ENCODE measurements around the gene KLHL18.
"Not testable (repeated sequence)": the region's sequence is repeated elsewhere in the genome, so short reads cannot be mapped to it uniquely, and the experiment has no call there.

KLHL18 gene

GRCh38 chr3:47365213-47366153 lies 82.7 kb downstream of the KLHL18 start:
- TF ChIP-seq CTCF (conservative IDR thresholded peaks at IDR 0.05; ENCODE audit: low read depth, low read length), result no peak
- no peak for DNase-seq (ENCODE audit: low read depth)
- H3K4me3 ChIP-seq (ENCODE audit: low read length), result no peak overlapping the region

- no peak for TF ChIP-seq CTCF (conservative IDR thresholded peaks at IDR 0.05; ENCODE audit: low read depth, low read length)
- no peak for DNase-seq (ENCODE audit: low read depth)
Observed at GRCh38 chr3:47366833-47367232, 84.1 kb downstream of the KLHL18 start.

DNA sequence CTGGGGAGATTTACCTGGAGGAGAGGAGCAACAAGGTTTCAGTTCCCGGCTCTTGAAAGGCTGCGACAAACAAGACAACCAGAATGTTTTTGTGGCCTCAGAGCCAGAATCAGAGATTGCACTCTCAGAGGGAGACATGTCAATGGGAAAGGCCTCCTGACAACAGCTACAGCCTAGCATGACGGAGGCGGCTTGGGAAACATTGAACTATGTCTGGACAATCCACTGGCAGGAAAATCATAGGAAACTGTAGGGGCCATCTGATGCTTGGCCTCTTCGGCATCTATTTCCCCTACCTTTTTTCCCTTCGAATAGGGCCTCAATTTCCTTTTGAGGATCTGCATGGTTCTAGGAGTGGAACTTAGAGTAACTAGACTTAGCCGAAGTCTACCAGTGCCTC lies 84.9 kb downstream of the KLHL18 start:
- no peak for TF ChIP-seq CTCF (conservative IDR thresholded peaks at IDR 0.05; ENCODE audit: low read depth, low read length)
- no peak overlapping the region for H3K4me3 ChIP-seq (ENCODE audit: low read length)
- DNase-seq (ENCODE audit: low read depth), result no peak

More at GRCh38 chr3:47366833-47367232, 84.1 kb downstream of the KLHL18 start:
- no peak overlapping the region for H3K4me3 ChIP-seq (ENCODE audit: low read length)

DNA sequence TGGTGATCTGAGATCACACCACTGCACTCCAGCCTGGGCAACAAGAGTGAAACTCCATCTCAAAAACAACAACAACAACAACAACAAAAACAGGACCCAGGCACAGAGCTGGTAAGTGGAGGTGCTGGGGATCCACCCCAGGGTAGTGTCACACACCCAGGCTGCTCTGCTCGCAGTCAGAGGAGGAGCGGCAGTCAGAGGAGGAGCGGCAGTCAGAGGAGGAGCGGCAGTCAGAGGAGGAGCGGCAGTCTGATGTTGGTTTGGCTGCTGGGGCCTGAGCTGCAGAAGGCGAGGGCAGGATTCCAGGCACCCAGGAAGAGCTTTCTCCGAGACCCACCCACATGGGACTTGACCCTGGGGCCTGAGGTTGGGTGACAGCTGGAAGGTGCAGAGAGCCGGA lies 87.3 kb downstream of the KLHL18 start:
- DNase-seq (ENCODE audit: low read depth); H3K4me3 ChIP-seq (ENCODE audit: low read length): not testable (repeated sequence)

DNA sequence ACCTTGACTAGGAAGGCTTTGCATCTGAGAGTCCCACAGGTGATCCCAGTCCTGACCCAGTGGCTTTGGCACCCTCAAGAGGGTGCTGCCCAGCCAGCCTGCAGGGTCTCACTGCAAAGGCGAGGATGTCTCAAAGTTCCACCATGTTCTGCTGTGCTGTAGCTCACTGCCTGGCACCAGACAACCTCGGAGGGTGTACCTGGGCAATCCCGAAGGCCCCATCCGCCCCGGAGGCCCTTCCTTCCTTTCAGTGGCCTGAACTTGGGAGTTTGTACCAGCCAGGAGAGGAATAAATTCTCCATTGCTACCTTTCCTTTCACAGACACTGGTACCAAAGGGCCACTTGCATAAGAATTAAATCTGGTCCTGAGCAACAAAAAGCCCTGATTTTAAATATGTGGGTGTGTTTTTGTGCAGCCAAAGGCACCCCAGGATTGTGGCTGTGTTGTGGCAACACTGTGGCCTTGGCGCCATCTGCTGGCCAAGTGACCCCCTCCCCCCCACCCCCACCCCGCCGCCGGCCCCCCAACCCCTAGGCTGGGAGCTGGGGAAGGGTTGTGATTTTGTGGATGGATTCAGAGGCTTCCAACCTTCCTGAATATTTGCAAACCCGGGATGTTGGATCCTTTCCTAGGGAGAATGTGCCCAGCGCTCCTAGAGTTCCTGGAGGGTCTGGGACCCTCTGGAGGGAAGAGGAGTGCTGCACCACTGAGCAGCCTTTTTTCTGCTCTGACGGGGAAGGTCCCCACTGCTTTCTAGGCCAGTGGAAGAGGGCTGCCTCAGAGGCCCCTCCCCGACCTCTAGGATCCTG lies 88.3 kb downstream of the KLHL18 start:
- no peak overlapping the region for H3K4me3 ChIP-seq (ENCODE audit: low read length)
- DNase-seq (ENCODE audit: low read depth), result no peak
- TF ChIP-seq CTCF (conservative IDR thresholded peaks at IDR 0.05; ENCODE audit: low read depth, low read length), result peak; percentile 27

GRCh38 chr3:47374587-47374986 lies 91.8 kb downstream of the KLHL18 start:
- H3K4me3 ChIP-seq (ENCODE audit: low read length), result no peak overlapping the region
- no peak for DNase-seq (ENCODE audit: low read depth)
- TF ChIP-seq CTCF (conservative IDR thresholded peaks at IDR 0.05; ENCODE audit: low read depth, low read length), result no peak

DNA sequence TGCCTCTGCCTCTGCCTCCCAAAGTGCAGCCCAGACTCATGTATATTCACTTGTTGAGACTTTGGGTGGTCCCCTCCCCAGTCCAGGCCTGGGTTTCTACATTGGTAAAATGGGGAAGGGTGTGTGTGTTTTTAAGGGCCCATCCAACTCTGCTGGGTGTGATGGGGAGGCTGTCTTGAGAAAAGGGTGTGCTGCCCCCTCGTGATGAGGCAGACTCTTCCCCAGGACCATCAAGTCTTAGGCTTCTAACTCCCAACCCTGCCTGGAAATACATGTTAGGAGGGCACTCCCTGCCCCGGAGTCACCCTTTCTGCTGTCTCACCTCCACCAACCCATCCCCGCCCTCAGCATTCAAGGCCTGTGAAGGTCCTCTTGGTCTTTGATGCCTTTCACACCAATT lies 93.6 kb downstream of the KLHL18 start:
- H3K4me3 ChIP-seq (ENCODE audit: low read length), result no peak overlapping the region
- no peak for DNase-seq (ENCODE audit: low read depth)
- no peak for TF ChIP-seq CTCF (conservative IDR thresholded peaks at IDR 0.05; ENCODE audit: low read depth, low read length)

Measured in retinal pigment epithelial cell (primary cell).